Measurements from ENCODE around the gene ARSG.

Gene ARSG

GRCh38 chr17:68320311-68320865 is 29.1 kb downstream of the ARSG start:
- TF ChIP-seq GATA3 (IDR thresholded peaks at IDR 0.05; ENCODE audit: low read depth, low read length) (no peak), GATA2 (IDR thresholded peaks at IDR 0.05; ENCODE audit: low read depth, low read length) (no peak)

GRCh38 chr17:68320943-68321555 is 29.8 kb downstream of the ARSG start:
- TF ChIP-seq GATA3 (IDR thresholded peaks at IDR 0.05; ENCODE audit: low read depth, low read length) = no peak
- no peak for TF ChIP-seq GATA2 (IDR thresholded peaks at IDR 0.05; ENCODE audit: low read depth, low read length)

GRCh38 chr17:68321556-68321954 is 30.3 kb downstream of the ARSG start:
- TF ChIP-seq GATA3 (IDR thresholded peaks at IDR 0.05; ENCODE audit: low read depth, low read length) = no peak
- no peak for TF ChIP-seq GATA2 (IDR thresholded peaks at IDR 0.05; ENCODE audit: low read depth, low read length)

GRCh38 chr17:68322630-68323029 is 31.3 kb downstream of the ARSG start:
- TF ChIP-seq GATA2 (IDR thresholded peaks at IDR 0.05; ENCODE audit: low read depth, low read length) (no peak), GATA3 (IDR thresholded peaks at IDR 0.05; ENCODE audit: low read depth, low read length) (no peak)

GRCh38 chr17:68324114-68324513 is 32.8 kb downstream of the ARSG start:
- TF ChIP-seq GATA2 (IDR thresholded peaks at IDR 0.05; ENCODE audit: low read depth, low read length) (no peak), GATA3 (IDR thresholded peaks at IDR 0.05; ENCODE audit: low read depth, low read length) (no peak)

GRCh38 chr17:68324654-68325336 is 33.5 kb downstream of the ARSG start:
- TF ChIP-seq GATA3 (IDR thresholded peaks at IDR 0.05; ENCODE audit: low read depth, low read length) = no peak
- no peak for TF ChIP-seq GATA2 (IDR thresholded peaks at IDR 0.05; ENCODE audit: low read depth, low read length)

- no peak for TF ChIP-seq GATA3 (IDR thresholded peaks at IDR 0.05; ENCODE audit: low read depth, low read length)
- TF ChIP-seq GATA2 (IDR thresholded peaks at IDR 0.05; ENCODE audit: low read depth, low read length) = no peak
Measured at GRCh38 chr17:68325961-68326360, 34.7 kb downstream of the ARSG start.

GRCh38 chr17:68326681-68327080 is 35.4 kb downstream of the ARSG start:
- TF ChIP-seq GATA2 (IDR thresholded peaks at IDR 0.05; ENCODE audit: low read depth, low read length) = no peak
- TF ChIP-seq GATA3 (IDR thresholded peaks at IDR 0.05; ENCODE audit: low read depth, low read length) = no peak

- TF ChIP-seq GATA2 (IDR thresholded peaks at IDR 0.05; ENCODE audit: low read depth, low read length) (no peak), GATA3 (IDR thresholded peaks at IDR 0.05; ENCODE audit: low read depth, low read length) (no peak)
Measured at GRCh38 chr17:68327823-68328557, 36.7 kb downstream of the ARSG start.

- TF ChIP-seq GATA3 (IDR thresholded peaks at IDR 0.05; ENCODE audit: low read depth, low read length) (no peak), GATA2 (IDR thresholded peaks at IDR 0.05; ENCODE audit: low read depth, low read length) (no peak)
Measured at GRCh38 chr17:68328676-68329075, 37.4 kb downstream of the ARSG start.

GRCh38 chr17:68329331-68329730 is 38.0 kb downstream of the ARSG start:
- TF ChIP-seq GATA3 (IDR thresholded peaks at IDR 0.05; ENCODE audit: low read depth, low read length) = no peak
- TF ChIP-seq GATA2 (IDR thresholded peaks at IDR 0.05; ENCODE audit: low read depth, low read length) = no peak

GRCh38 chr17:68334393-68334792 is 43.1 kb downstream of the ARSG start:
- TF ChIP-seq GATA2 (IDR thresholded peaks at IDR 0.05; ENCODE audit: low read depth, low read length) = no peak
- TF ChIP-seq GATA3 (IDR thresholded peaks at IDR 0.05; ENCODE audit: low read depth, low read length) = no peak

- TF ChIP-seq GATA3 (IDR thresholded peaks at IDR 0.05; ENCODE audit: low read depth, low read length) = no peak
- no peak for TF ChIP-seq GATA2 (IDR thresholded peaks at IDR 0.05; ENCODE audit: low read depth, low read length)
Measured at GRCh38 chr17:68341482-68341881, 50.2 kb downstream of the ARSG start.

GRCh38 chr17:68343976-68344375 is 52.7 kb downstream of the ARSG start:
- TF ChIP-seq GATA3 (IDR thresholded peaks at IDR 0.05; ENCODE audit: low read depth, low read length) = no peak
- TF ChIP-seq GATA2 (IDR thresholded peaks at IDR 0.05; ENCODE audit: low read depth, low read length) = no peak
